IPS DF 19.7 (cell line): ENCODE results near the gene PARVB.
"Not testable (repeated sequence)": the region's sequence is repeated elsewhere in the genome, so short reads cannot be mapped to it uniquely, and the experiment has no call there.

Experiments used
- DNase-seq: peaks from one replicate; pipeline ENCODE4 v3.0.0-alpha.2; 2013; ENCODE audit warnings: low read depth, low spot score

The PARVB gene

GRCh38 chr22:44051961-44052360, 27.9 kb downstream of the PARVB start:
- no peak for DNase-seq

- DNase-seq = no peak
Measured at GRCh38 chr22:44055805-44056204, 31.7 kb downstream of the PARVB start.

- DNase-seq = not testable (repeated sequence)
Measured at GRCh38 chr22:44056649-44057048, 32.5 kb downstream of the PARVB start.

- no peak for DNase-seq
Measured at GRCh38 chr22:44057401-44057987, 33.4 kb downstream of the PARVB start.

- no peak for DNase-seq
Measured at GRCh38 chr22:44063462-44064371, 39.6 kb downstream of the PARVB start.

- DNase-seq = no peak
Measured at GRCh38 chr22:44067033-44067432, 42.9 kb downstream of the PARVB start.

GRCh38 chr22:44067901-44068300, 43.8 kb downstream of the PARVB start:
- DNase-seq = no peak

GRCh38 chr22:44068422-44069191, 44.5 kb downstream of the PARVB start:
- DNase-seq = no peak

- DNase-seq = no peak
Measured at GRCh38 chr22:44070029-44070428, 45.9 kb downstream of the PARVB start.

- DNase-seq = no peak
Measured at GRCh38 chr22:44071781-44072326, 47.8 kb downstream of the PARVB start.

GRCh38 chr22:44074337-44074984, 50.4 kb downstream of the PARVB start:
- no peak for DNase-seq

- DNase-seq = no peak
Measured at GRCh38 chr22:44075022-44075421, 50.9 kb downstream of the PARVB start.

- no peak for DNase-seq
Measured at GRCh38 chr22:44075670-44076069, 51.6 kb downstream of the PARVB start.

- DNase-seq = no peak
Measured at GRCh38 chr22:44076825-44077224, 52.7 kb downstream of the PARVB start.

- DNase-seq = peak; percentile 61
Measured at GRCh38 chr22:44080936-44081861, 57.1 kb downstream of the PARVB start.

GRCh38 chr22:44082801-44083200, 58.7 kb downstream of the PARVB start:
- no peak for DNase-seq

GRCh38 chr22:44084044-44084772, 60.1 kb downstream of the PARVB start:
- no peak for DNase-seq

GRCh38 chr22:44085743-44086270, 61.7 kb downstream of the PARVB start:
- DNase-seq = peak; percentile 38

- DNase-seq = no peak
Measured at GRCh38 chr22:44086271-44087088, 62.4 kb downstream of the PARVB start.
